ENCODE results near the gene SYF2.
A peak's percentile ranks its signal among the peaks of the same experiment; 100 is the strongest.

DNA sequence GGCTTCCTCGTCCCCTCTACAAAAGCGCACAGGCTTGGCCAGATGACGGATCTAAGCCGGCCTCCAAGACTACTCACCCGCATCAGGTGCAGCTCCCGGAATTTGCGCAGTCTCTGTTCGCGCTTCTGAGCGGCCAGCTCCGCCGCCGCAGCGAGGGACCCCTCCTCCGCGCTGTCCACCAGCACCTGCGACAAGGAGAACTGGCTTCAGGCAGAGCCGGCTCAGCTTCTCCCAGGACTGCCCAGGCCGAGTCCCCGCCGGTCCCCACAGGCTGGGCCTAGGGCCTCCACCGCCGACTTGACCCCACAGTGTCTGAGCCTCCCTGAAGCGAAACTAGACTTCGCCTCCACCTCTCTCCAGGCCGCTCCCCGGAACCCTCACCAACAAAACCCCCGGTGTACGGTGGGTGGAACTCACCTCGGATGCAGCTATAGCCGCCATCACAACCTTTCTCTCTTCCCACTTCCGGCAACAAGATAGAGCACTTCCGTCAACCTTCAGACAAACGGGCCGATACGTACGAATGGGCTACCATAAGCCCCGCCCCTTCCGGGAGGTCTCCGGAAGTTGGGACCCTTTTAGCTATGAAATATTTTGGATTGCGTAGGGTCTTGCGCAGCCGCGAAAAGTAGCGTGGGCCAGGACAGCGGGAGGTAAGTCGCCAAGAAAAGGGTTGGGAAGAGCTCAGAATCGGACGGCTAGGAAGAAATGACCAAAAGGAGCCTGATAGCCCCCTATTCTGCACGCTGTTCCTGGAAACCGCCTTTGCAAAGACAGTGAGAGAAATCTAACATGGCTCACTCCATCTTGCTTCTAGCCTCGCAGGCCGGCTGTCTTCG is at the start of gene SYF2:
- TF ChIP-seq, protein P1, sequence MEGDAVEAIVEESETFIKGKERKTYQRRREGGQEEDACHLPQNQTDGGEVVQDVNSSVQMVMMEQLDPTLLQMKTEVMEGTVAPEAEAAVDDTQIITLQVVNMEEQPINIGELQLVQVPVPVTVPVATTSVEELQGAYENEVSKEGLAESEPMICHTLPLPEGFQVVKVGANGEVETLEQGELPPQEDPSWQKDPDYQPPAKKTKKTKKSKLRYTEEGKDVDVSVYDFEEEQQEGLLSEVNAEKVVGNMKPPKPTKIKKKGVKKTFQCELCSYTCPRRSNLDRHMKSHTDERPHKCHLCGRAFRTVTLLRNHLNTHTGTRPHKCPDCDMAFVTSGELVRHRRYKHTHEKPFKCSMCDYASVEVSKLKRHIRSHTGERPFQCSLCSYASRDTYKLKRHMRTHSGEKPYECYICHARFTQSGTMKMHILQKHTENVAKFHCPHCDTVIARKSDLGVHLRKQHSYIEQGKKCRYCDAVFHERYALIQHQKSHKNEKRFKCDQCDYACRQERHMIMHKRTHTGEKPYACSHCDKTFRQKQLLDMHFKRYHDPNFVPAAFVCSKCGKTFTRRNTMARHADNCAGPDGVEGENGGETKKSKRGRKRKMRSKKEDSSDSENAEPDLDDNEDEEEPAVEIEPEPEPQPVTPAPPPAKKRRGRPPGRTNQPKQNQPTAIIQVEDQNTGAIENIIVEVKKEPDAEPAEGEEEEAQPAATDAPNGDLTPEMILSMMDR (IDR thresholded peaks at IDR 0.05), result no peak
- TF ChIP-seq, protein P2, sequence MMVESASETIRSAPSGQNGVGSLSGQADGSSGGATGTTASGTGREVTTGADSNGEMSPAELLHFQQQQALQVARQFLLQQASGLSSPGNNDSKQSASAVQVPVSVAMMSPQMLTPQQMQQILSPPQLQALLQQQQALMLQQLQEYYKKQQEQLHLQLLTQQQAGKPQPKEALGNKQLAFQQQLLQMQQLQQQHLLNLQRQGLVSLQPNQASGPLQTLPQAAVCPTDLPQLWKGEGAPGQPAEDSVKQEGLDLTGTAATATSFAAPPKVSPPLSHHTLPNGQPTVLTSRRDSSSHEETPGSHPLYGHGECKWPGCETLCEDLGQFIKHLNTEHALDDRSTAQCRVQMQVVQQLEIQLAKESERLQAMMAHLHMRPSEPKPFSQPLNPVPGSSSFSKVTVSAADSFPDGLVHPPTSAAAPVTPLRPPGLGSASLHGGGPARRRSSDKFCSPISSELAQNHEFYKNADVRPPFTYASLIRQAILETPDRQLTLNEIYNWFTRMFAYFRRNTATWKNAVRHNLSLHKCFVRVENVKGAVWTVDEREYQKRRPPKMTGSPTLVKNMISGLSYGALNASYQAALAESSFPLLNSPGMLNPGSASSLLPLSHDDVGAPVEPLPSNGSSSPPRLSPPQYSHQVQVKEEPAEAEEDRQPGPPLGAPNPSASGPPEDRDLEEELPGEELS (CRISPR knock-in tag; IDR thresholded peaks at IDR 0.05), result peak; percentile 58; the same call in 1 of the 2 replicates
- no peak for TF ChIP-seq JUN (CRISPR knock-in tag; IDR thresholded peaks at IDR 0.05)
- TF ChIP-seq, protein P3, sequence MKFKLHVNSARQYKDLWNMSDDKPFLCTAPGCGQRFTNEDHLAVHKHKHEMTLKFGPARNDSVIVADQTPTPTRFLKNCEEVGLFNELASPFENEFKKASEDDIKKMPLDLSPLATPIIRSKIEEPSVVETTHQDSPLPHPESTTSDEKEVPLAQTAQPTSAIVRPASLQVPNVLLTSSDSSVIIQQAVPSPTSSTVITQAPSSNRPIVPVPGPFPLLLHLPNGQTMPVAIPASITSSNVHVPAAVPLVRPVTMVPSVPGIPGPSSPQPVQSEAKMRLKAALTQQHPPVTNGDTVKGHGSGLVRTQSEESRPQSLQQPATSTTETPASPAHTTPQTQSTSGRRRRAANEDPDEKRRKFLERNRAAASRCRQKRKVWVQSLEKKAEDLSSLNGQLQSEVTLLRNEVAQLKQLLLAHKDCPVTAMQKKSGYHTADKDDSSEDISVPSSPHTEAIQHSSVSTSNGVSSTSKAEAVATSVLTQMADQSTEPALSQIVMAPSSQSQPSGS (CRISPR knock-in tag; IDR thresholded peaks at IDR 0.05; ENCODE audit: borderline replicate concordance, low read depth), result no peak
- TF ChIP-seq, protein P4, sequence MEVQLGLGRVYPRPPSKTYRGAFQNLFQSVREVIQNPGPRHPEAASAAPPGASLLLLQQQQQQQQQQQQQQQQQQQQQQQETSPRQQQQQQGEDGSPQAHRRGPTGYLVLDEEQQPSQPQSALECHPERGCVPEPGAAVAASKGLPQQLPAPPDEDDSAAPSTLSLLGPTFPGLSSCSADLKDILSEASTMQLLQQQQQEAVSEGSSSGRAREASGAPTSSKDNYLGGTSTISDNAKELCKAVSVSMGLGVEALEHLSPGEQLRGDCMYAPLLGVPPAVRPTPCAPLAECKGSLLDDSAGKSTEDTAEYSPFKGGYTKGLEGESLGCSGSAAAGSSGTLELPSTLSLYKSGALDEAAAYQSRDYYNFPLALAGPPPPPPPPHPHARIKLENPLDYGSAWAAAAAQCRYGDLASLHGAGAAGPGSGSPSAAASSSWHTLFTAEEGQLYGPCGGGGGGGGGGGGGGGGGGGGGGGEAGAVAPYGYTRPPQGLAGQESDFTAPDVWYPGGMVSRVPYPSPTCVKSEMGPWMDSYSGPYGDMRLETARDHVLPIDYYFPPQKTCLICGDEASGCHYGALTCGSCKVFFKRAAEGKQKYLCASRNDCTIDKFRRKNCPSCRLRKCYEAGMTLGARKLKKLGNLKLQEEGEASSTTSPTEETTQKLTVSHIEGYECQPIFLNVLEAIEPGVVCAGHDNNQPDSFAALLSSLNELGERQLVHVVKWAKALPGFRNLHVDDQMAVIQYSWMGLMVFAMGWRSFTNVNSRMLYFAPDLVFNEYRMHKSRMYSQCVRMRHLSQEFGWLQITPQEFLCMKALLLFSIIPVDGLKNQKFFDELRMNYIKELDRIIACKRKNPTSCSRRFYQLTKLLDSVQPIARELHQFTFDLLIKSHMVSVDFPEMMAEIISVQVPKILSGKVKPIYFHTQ (CRISPR knock-in tag; IDR thresholded peaks at IDR 0.05), result no peak
- no peak; the same call in 1 of the 2 replicates for TF ChIP-seq ETV6 (CRISPR knock-in tag; IDR thresholded peaks at IDR 0.05)

Data from WTC11 (cell line).